Naive B cell (primary cell): ENCODE results near the gene C11orf91. TPM values are rescaled to one million over a fixed set of nuclear protein-coding genes. Genes with fewer than 3 reads are reported as not detected.
"Not testable (repeated sequence)": the region's sequence is repeated elsewhere in the genome, so short reads cannot be mapped to it uniquely, and the experiment has no call there.

Experiments
- ATAC-seq, 2 donors: fragments of 150-1000 bp; cut with Tn5 transposase; 2 replicates each; pipeline ENCODE4 v1.10.0; 2021; ENCODE audit warnings: low read depth in 2 of 2, mild to moderate bottlenecking in 2 of 2, moderate library complexity in 2 of 2
- DNase-seq: peaks from one replicate; pipeline ENCODE4 v3.0.0; 2022
- H3K27ac Mint-ChIP-seq, 6 donors: one replicate each; pipeline ENCODE4 v1.8.0; 2020 to 2022; ENCODE audit warnings: mild to moderate bottlenecking in 6 of 6, mixed read lengths in 6 of 6, moderate library complexity in 5 of 6, inconsistent platforms in 2 of 6
- H3K27me3 Mint-ChIP-seq, 3 donors: one replicate each; pipeline ENCODE4 v1.8.0; 2021 to 2022; ENCODE audit warnings: mixed read lengths in 3 of 3, mild to moderate bottlenecking in 1 of 3
- H3K36me3 Mint-ChIP-seq, 2 donors: one replicate each; pipeline ENCODE4 v1.8.0; 2020 to 2022; ENCODE audit warnings: mixed read lengths in 2 of 2, inconsistent platforms in 1 of 2, mild to moderate bottlenecking in 1 of 2
- H3K4me1 Mint-ChIP-seq, 3 donors: one replicate each; pipeline ENCODE4 v1.8.0; 2020 to 2022; ENCODE audit warnings: mixed read lengths in 3 of 3, inconsistent platforms in 1 of 3, mild to moderate bottlenecking in 1 of 3, moderate library complexity in 1 of 3
- H3K4me3 Mint-ChIP-seq, 8 donors: one replicate each; pipeline ENCODE4 v1.8.0; 2020 to 2022; ENCODE audit warnings: mild to moderate bottlenecking in 8 of 8, mixed read lengths in 8 of 8, moderate library complexity in 8 of 8, inconsistent platforms in 2 of 8
- H3K9me3 Mint-ChIP-seq, 7 donors: one replicate each; pipeline ENCODE4 v1.8.0; 2020 to 2022; ENCODE audit warnings: mixed read lengths in 7 of 7, mild to moderate bottlenecking in 5 of 7, inconsistent platforms in 2 of 7, moderate library complexity in 1 of 7
- polyA plus RNA-seq, 6 donors: library from polyadenylated mRNA; unstranded; fragments of 300-500 nt; fragmentation: Illumina TruSeq; gene quantifications; one replicate each; pipeline ENCODE4 v1.2.3, GENCODE V29; 2021; ENCODE audit warnings: low read depth in 6 of 6

The C11orf91 gene
- polyA plus RNA-seq, 6 donors from 2014 or later = not detected

DNA sequence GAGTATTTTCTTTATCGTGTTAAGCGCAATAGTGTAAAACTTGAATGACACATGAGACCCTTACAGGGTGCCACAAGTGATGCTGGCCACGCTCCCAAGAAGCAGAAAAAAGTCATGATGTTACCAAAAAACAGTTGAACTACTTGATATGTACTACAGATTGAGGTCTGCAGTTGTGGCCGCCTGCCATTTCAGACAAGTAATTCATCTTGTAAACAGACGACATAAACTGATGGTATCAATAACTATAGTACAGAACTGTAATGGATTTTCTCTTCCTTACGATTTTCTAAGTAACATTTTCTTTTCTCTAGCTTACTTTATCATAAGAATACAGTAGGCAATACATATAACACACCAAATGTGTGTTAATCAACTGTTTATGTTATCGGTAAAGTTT lies 30.1 kb upstream of the C11orf91 start:
- DNase-seq (no peak), ATAC-seq (no peak)
- H3K9me3 Mint-ChIP-seq = peaks cover 0 to 2% (median 0%) of the 10 kb centered on the region in 7 donors
- H3K4me3 Mint-ChIP-seq = no peak overlapping the region
- no peak overlapping the region for H3K27ac Mint-ChIP-seq
- no peaks in the 10 kb centered on the region for H3K36me3 Mint-ChIP-seq
- no peaks in the 10 kb centered on the region for H3K27me3 Mint-ChIP-seq
- peaks cover 31 to 39% (median 35%) of the 10 kb centered on the region in 3 donors for H3K4me1 Mint-ChIP-seq

DNA sequence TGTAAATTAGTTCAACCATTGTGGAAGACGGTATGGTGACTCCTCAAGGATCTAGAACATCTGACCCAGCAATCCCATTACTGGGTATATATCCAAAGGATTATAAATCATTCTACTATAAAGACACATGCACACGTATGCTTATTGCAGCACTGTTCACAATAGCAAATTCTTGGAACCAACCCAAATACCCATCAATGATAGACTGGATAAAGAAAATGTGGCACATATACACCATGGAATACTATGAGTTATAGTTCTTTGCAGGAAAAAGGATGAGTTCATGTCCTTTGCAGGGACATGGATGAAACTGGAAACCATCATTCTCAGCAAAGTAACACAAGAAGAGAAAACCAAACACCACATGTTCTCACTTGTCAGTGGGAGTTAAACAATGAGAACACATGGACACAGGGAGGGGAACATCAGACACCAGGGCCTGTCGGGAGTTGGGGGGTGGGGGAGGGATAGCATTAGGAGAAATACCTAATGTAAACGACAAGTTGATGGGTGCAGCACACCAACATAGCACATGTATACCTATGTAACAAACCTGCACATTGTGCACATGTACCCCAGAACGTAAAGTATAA lies 28.5 kb upstream of the C11orf91 start:
- not testable (repeated sequence) for H3K27me3 Mint-ChIP-seq, ATAC-seq, DNase-seq, H3K9me3 Mint-ChIP-seq, H3K4me3 Mint-ChIP-seq, H3K36me3 Mint-ChIP-seq
- Mint-ChIP-seq H3K4me1 (peaks cover 29 to 36% (median 31%) of the 10 kb centered on the region in 3 donors), H3K27ac (peak overlapping the region in 1 of 6 donors; percentile 27)

- not testable (repeated sequence) for DNase-seq, H3K27ac Mint-ChIP-seq, H3K36me3 Mint-ChIP-seq, ATAC-seq, H3K27me3 Mint-ChIP-seq, H3K9me3 Mint-ChIP-seq
- H3K4me3 Mint-ChIP-seq = peak overlapping the region in 1 of 8 donors; percentile 15
- H3K4me1 Mint-ChIP-seq = peaks cover 29 to 41% (median 31%) of the 10 kb centered on the region in 3 donors
Observed at GRCh38 chr11:33727539-33727938, 26.9 kb upstream of the C11orf91 start.

DNA sequence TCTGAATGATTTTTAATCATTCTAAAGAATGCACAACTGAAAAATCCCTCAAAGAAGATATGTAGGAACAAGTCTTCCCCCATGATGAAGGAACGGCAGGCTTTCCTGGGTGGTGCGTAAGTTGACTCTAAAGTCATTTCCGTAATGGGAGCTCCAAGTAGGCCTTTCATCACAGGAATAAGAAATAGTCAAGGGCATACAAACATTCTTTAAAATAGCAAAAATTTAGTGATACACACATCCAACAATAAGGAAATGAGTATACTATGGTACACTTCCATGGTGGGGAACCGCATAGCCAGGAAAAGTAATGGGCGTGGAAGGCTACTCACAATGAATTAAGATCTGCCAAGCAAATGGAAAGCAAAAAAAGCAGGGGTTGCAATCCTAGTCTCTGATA lies 24.9 kb upstream of the C11orf91 start:
- Mint-ChIP-seq H3K27me3 (no peaks in the 10 kb centered on the region), H3K9me3 (peaks cover 0 to 2% (median 0%) of the 10 kb centered on the region in 7 donors), H3K4me3 (no peak overlapping the region), H3K4me1 (peaks cover 20 to 34% (median 21%) of the 10 kb centered on the region in 3 donors), H3K27ac (no peak overlapping the region), H3K36me3 (no peaks in the 10 kb centered on the region)
- no peak for DNase-seq
- no peak for ATAC-seq

DNA sequence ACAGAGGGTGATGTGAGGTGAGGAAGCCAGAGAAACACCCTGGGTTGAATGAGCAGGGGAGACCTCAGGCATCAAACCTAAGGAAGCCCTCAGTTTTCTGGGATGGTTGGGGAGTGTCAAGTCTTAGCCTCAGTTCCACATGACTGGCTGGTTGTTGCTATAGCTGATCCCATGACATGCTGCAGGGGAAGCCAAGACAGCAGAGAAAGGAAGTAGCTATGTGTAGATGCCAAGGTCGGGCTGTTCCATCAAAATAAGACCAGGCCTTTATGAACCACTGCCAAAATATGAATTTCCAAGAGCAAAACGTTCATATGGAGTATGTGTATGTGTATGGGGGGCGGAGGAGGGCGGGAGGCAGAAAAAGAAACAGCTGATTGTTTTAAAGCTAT lies 24.0 kb upstream of the C11orf91 start:
- Mint-ChIP-seq H3K27ac (peak overlapping the region in 1 of 6 donors; percentile 85), H3K4me1 (peaks cover 20 to 34% (median 21%) of the 10 kb centered on the region in 3 donors), H3K9me3 (peaks cover 0 to 2% (median 0%) of the 10 kb centered on the region in 7 donors), H3K27me3 (no peaks in the 10 kb centered on the region), H3K36me3 (no peaks in the 10 kb centered on the region), H3K4me3 (no peak overlapping the region)
- ATAC-seq (peak; percentile 59 to 66), DNase-seq (no peak)

DNA sequence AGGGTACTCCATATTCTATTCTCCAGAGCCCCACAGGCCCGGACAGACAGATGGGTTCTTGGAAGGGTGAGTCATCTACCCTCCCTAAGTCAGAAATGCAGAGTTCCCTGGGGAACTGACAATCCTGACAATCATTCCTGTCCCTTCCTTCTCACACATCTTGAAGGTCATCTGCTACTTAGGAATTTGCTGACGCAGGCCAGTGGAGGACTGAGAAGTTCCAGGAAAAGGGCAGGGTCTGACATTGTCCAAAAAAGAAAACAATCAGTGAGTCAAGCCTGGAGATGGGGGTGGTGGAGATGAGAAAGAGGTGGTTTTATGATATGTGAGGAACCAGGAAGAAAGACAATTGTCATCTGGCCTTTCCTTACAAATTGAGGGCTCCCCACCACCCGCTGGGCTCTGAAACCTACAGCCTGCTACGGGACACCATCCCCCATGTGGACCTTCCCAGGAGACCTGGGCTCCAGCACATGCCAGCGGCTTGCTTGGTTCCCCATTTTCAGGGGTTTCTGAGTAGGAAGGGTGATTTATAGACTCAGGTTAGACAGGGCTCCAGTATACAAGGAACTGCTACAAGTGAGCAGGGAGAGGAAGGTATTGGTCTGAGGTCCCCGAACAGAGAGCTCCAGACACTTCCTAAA lies 22.7 kb upstream of the C11orf91 start:
- Mint-ChIP-seq H3K27ac (peak overlapping the region in 4 of 6 donors; percentile 47 to 63 (median 60)), H3K4me3 (peak overlapping the region in 1 of 8 donors; percentile 42), H3K27me3 (no peaks in the 10 kb centered on the region), H3K4me1 (peaks cover 18 to 34% (median 20%) of the 10 kb centered on the region in 3 donors), H3K9me3 (peaks cover 0 to 2% (median 0%) of the 10 kb centered on the region in 7 donors), H3K36me3 (no peaks in the 10 kb centered on the region)
- DNase-seq = no peak
- peak; percentile 23 for ATAC-seq

- ATAC-seq = no peak
- peaks cover 17 to 32% (median 20%) of the 10 kb centered on the region in 3 donors for H3K4me1 Mint-ChIP-seq
- no peak overlapping the region for H3K27ac Mint-ChIP-seq
Observed at GRCh38 chr11:33722590-33723234, 22.1 kb upstream of the C11orf91 start.

DNA sequence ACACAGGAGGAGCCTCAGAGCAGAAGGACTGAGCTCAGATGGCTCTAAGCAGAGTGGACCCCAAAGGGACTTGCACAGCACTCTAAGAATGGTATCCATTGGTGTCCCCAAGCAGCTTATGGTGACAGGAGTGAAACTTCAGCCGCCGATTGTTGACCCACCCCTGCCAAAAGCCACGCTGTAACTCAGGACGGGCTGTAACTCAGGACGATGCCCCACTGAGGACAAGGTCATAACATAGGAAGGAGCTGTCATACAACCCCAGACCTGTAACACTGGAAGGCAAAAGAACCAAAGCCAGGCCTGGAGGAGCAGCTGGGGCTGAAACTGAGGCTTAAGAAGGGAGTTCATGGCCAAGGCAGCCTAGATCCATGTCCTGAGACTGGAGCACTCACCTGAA lies 21.4 kb upstream of the C11orf91 start:
- DNase-seq = no peak
- no peaks in the 10 kb centered on the region for H3K36me3 Mint-ChIP-seq
- no peaks in the 10 kb centered on the region for H3K27me3 Mint-ChIP-seq
- H3K4me1 Mint-ChIP-seq = peaks cover 14 to 27% (median 20%) of the 10 kb centered on the region in 3 donors
- no peak overlapping the region for H3K4me3 Mint-ChIP-seq
- no peak for ATAC-seq
- peak overlapping the region in 1 of 6 donors; percentile 16 for H3K27ac Mint-ChIP-seq
- H3K9me3 Mint-ChIP-seq = peaks cover 0 to 2% (median 0%) of the 10 kb centered on the region in 7 donors

More at GRCh38 chr11:33722590-33723234, 22.1 kb upstream of the C11orf91 start:
- Mint-ChIP-seq H3K36me3 (no peaks in the 10 kb centered on the region), H3K4me3 (no peak overlapping the region), H3K27me3 (no peaks in the 10 kb centered on the region), H3K9me3 (peaks cover 0 to 2% (median 0%) of the 10 kb centered on the region in 7 donors)
- no peak for DNase-seq

DNA sequence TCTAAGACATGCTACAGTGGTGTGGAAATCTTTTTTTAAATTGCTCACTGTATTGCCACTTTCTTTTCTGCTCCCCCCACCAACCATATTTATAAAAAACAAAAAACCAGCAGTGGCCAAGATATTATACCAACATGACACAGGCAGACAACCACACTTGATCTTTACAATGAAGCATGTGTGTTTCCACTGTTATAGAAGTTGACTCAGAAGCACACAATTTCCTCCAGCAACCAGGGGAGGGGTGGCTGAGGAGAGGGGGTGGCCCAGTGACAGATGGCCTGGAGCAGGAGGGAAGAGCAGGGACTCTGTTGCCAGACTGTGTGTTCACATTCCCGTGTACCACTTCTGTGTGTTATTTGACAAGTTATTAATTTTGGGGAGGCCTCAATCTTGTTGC lies 20.8 kb upstream of the C11orf91 start:
- H3K4me3 Mint-ChIP-seq = no peak overlapping the region
- H3K27ac Mint-ChIP-seq = no peak overlapping the region
- ATAC-seq (no peak), DNase-seq (no peak)
- H3K9me3 Mint-ChIP-seq = peaks cover 0 to under 1% (median 0%) of the 10 kb centered on the region in 7 donors
- no peaks in the 10 kb centered on the region for H3K27me3 Mint-ChIP-seq
- peaks cover 14 to 24% (median 20%) of the 10 kb centered on the region in 3 donors for H3K4me1 Mint-ChIP-seq
- H3K36me3 Mint-ChIP-seq = no peaks in the 10 kb centered on the region

- H3K27ac Mint-ChIP-seq = no peak overlapping the region
- ATAC-seq = no peak
- H3K4me3 Mint-ChIP-seq = no peak overlapping the region
Observed at GRCh38 chr11:33719587-33719986, 19.0 kb upstream of the C11orf91 start.

DNA sequence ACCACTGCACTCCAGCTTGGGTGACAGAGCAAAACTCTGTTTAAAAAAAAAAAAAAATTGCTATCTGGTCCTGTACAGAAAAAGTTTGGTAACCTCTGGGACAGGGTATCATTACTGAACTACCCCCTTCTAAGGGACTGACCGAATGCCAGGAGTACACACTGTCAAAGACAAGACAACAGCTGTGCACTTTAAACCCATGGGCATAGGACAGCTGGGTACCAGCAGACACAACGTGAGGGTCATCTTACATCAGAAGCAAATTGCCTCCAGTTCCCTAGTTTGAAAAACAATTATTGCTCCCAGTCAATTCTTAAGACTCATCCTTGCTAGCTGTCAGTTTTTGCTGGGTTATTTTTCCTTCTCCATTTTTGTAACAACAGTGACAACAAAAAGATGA lies 17.8 kb upstream of the C11orf91 start:
- no peak overlapping the region for H3K27ac Mint-ChIP-seq
- H3K27me3 Mint-ChIP-seq = no peaks in the 10 kb centered on the region
- peaks cover 0 to 4% (median 3%) of the 10 kb centered on the region in 3 donors for H3K4me1 Mint-ChIP-seq
- no peak overlapping the region for H3K4me3 Mint-ChIP-seq
- ATAC-seq (no peak), DNase-seq (no peak)
- H3K9me3 Mint-ChIP-seq = no peaks in the 10 kb centered on the region
- H3K36me3 Mint-ChIP-seq = no peaks in the 10 kb centered on the region

More at GRCh38 chr11:33719587-33719986, 19.0 kb upstream of the C11orf91 start:
- Mint-ChIP-seq H3K27me3 (no peaks in the 10 kb centered on the region), H3K4me1 (peaks cover 10 to 16% (median 14%) of the 10 kb centered on the region in 3 donors), H3K36me3 (no peaks in the 10 kb centered on the region), H3K9me3 (no peaks in the 10 kb centered on the region)
- no peak for DNase-seq

GRCh38 chr11:33716243-33716642 lies 15.6 kb upstream of the C11orf91 start:
- ATAC-seq (no peak), DNase-seq (no peak)
- H3K4me3 Mint-ChIP-seq = no peak overlapping the region
- no peak overlapping the region for H3K27ac Mint-ChIP-seq
- no peaks in the 10 kb centered on the region for H3K9me3 Mint-ChIP-seq
- H3K36me3 Mint-ChIP-seq = no peaks in the 10 kb centered on the region
- H3K27me3 Mint-ChIP-seq = no peaks in the 10 kb centered on the region
- H3K4me1 Mint-ChIP-seq = no peaks in the 10 kb centered on the region

- Mint-ChIP-seq H3K4me3 (no peak overlapping the region), H3K9me3 (no peaks in the 10 kb centered on the region), H3K4me1 (no peaks in the 10 kb centered on the region), H3K27me3 (no peaks in the 10 kb centered on the region), H3K36me3 (peaks cover 6% of the 10 kb centered on the region in 2 donors), H3K27ac (no peak overlapping the region)
- ATAC-seq (no peak), DNase-seq (no peak)
Observed at GRCh38 chr11:33713856-33714398, 13.3 kb upstream of the C11orf91 start.
